H9 (cell line): ENCODE data around the gene ALDH1A2. TPM values are rescaled to one million over a fixed set of nuclear protein-coding genes. Genes with fewer than 3 reads are reported as not detected.

ENCODE experiments used
- DNase-seq: peaks from one replicate; pipeline ENCODE4 v3.0.0-alpha.2; 2017
- H2AFZ ChIP-seq: one replicate; pipeline ENCODE4 v1.6.1; 2013; ENCODE audit warnings: mild to moderate bottlenecking, low read length, control low read depth, moderate library complexity
- H2AK5ac ChIP-seq: 2 replicates; pipeline ENCODE4 v1.6.1; 2013; ENCODE audit warnings: low read length, control low read depth, mixed read lengths; ENCODE audit not compliant: insufficient read length
- H2BK120ac ChIP-seq: one replicate; pipeline ENCODE4 v1.6.1; 2013; ENCODE audit warnings: low read depth, mild to moderate bottlenecking, low read length, control low read depth, inconsistent platforms; ENCODE audit not compliant: poor library complexity, severe bottlenecking
- H2BK12ac ChIP-seq: 2 replicates; pipeline ENCODE4 v1.6.1; 2013; ENCODE audit warnings: low read length, control low read depth, mixed read lengths, low read depth; ENCODE audit not compliant: insufficient read length
- H2BK15ac ChIP-seq: 2 replicates; pipeline ENCODE4 v1.6.1; 2013; ENCODE audit warnings: low read depth, low read length, control low read depth
- H2BK20ac ChIP-seq: one replicate; pipeline ENCODE4 v1.6.1; 2013; ENCODE audit warnings: low read depth, mild to moderate bottlenecking, low read length, control low read depth, inconsistent platforms; ENCODE audit not compliant: poor library complexity, severe bottlenecking
- H2BK5ac ChIP-seq: 2 replicates; pipeline ENCODE4 v1.6.1; 2013; ENCODE audit warnings: low read length, control low read depth, mixed read lengths; ENCODE audit not compliant: insufficient read length
- H3K14ac ChIP-seq: 2 replicates; pipeline ENCODE4 v1.6.1; 2013; ENCODE audit warnings: low read length, control low read depth; ENCODE audit not compliant: insufficient read depth
- H3K18ac ChIP-seq: 2 replicates; pipeline ENCODE4 v1.6.1; 2013; ENCODE audit warnings: low read depth, mild to moderate bottlenecking, mixed read lengths, low read length, control low read depth; ENCODE audit not compliant: insufficient read length
- H3K23ac ChIP-seq: 2 replicates; pipeline ENCODE4 v1.6.1; 2013; ENCODE audit warnings: low read length, control low read depth, mixed read lengths, low read depth; ENCODE audit not compliant: insufficient read length
- H3K23me2 ChIP-seq: 2 replicates; pipeline ENCODE4 v1.6.1; 2013; ENCODE audit warnings: low read depth, mild to moderate bottlenecking, mixed read lengths, low read length, control low read depth; ENCODE audit not compliant: insufficient read length, poor library complexity, severe bottlenecking
- H3K27ac ChIP-seq: 2 replicates; pipeline ENCODE4 v1.5.1; 2013; ENCODE audit warnings: low read length, control low read depth, mixed read lengths, low read depth; ENCODE audit not compliant: insufficient read length
- H3K27me3 ChIP-seq: 2 replicates; pipeline ENCODE4 v1.6.1; 2013; ENCODE audit warnings: low read length, control low read depth, inconsistent platforms; ENCODE audit not compliant: insufficient read depth
- H3K4ac ChIP-seq: 2 replicates; pipeline ENCODE4 v1.6.1; 2013; ENCODE audit warnings: low read depth, mild to moderate bottlenecking, control low read depth, inconsistent platforms, low read length, moderate library complexity
- H3K4me1 ChIP-seq: 2 replicates; pipeline ENCODE4 v1.6.1; 2013; ENCODE audit warnings: low read length, control low read depth, inconsistent platforms; ENCODE audit not compliant: insufficient read depth
- H3K4me2 ChIP-seq: 2 replicates; pipeline ENCODE4 v1.6.1; 2013; ENCODE audit warnings: low read length, control low read depth, mixed read lengths; ENCODE audit not compliant: insufficient read length, insufficient read depth
- H3K56ac ChIP-seq: 2 replicates; pipeline ENCODE4 v1.6.1; 2013; ENCODE audit warnings: low read depth, mild to moderate bottlenecking, mixed read lengths, low read length, control low read depth; ENCODE audit not compliant: insufficient read length
- H3K79me1 ChIP-seq: 2 replicates; pipeline ENCODE4 v1.6.1; 2013; ENCODE audit warnings: low read depth, mild to moderate bottlenecking, moderate library complexity, low read length, control low read depth, inconsistent platforms; ENCODE audit not compliant: insufficient read depth, poor library complexity, severe bottlenecking
- H3K79me2 ChIP-seq: 2 replicates; pipeline ENCODE4 v1.6.1; 2013; ENCODE audit warnings: low read length, control low read depth, inconsistent platforms; ENCODE audit not compliant: insufficient read depth
- H3K9ac ChIP-seq: 2 replicates; pipeline ENCODE4 v1.6.1; 2013; ENCODE audit warnings: low read length, control low read depth, mixed read lengths; ENCODE audit not compliant: insufficient read length; ENCODE audit errors: extremely low read depth
- H3K9me3 ChIP-seq: one replicate; pipeline ENCODE4 v1.6.1; 2013; ENCODE audit warnings: low read depth, low read length, inconsistent platforms; ENCODE audit not compliant: control insufficient read depth
- H3T11ph ChIP-seq: one replicate; pipeline ENCODE4 v1.6.1; 2013; ENCODE audit warnings: mild to moderate bottlenecking, low read length, control low read depth, inconsistent platforms
- H4K20me1 ChIP-seq: one replicate; pipeline ENCODE4 v1.6.1; 2013; ENCODE audit not compliant: control insufficient read depth, insufficient read length, insufficient read depth
- H4K5ac ChIP-seq: 2 replicates; pipeline ENCODE4 v1.6.1; 2013; ENCODE audit warnings: low read depth, mild to moderate bottlenecking, mixed read lengths, low read length, control low read depth; ENCODE audit not compliant: insufficient read length
- H4K8ac ChIP-seq: replicated peaks from 2 replicates; pipeline ENCODE4 v1.6.1; 2013; ENCODE audit warnings: low read length, control low read depth, mixed read lengths, low read depth; ENCODE audit not compliant: insufficient read length
- H4K91ac ChIP-seq: 2 replicates; pipeline ENCODE4 v1.6.1; 2013; ENCODE audit warnings: low read depth, mild to moderate bottlenecking, moderate library complexity, mixed read lengths, low read length, control low read depth; ENCODE audit not compliant: insufficient read length
- H3K27ac Mint-ChIP-seq, 3 experiments: 2 replicates in 2 of 3; 3 replicates in 1 of 3; pipeline ENCODE4 v1.8.0; 2020 to 2021; ENCODE audit warnings: mixed read lengths in 3 of 3, mild to moderate bottlenecking in 1 of 3, moderate library complexity in 1 of 3
- H3K27me3 Mint-ChIP-seq: 2 replicates; pipeline ENCODE4 v1.8.0; 2021; ENCODE audit warnings: low read depth, mild to moderate bottlenecking, moderate library complexity, mixed read lengths
- H3K36me3 Mint-ChIP-seq, 3 experiments: 2 replicates in 2 of 3; 3 replicates in 1 of 3; pipeline ENCODE4 v1.8.0; 2020 to 2021; ENCODE audit warnings: low read depth in 3 of 3, mixed read lengths in 3 of 3; ENCODE audit not compliant: insufficient read depth in 1 of 3
- H3K4me1 Mint-ChIP-seq, 2 experiments: 2 replicates each; pipeline ENCODE4 v1.8.0; 2020; ENCODE audit warnings: mixed read lengths in 2 of 2
- H3K4me3 Mint-ChIP-seq, 2 experiments: 2 replicates in 1 of 2; 3 replicates in 1 of 2; pipeline ENCODE4 v1.8.0; 2020 to 2021; ENCODE audit warnings: mild to moderate bottlenecking in 2 of 2, mixed read lengths in 2 of 2, moderate library complexity in 1 of 2
- H3K9me3 Mint-ChIP-seq, 2 experiments: 2 replicates in 1 of 2; 3 replicates in 1 of 2; pipeline ENCODE4 v1.8.0; 2020; ENCODE audit warnings: mild to moderate bottlenecking in 2 of 2, mixed read lengths in 2 of 2, moderate library complexity in 1 of 2
- CTCF ChIP-seq: fragments of 200-600 bp; sonication (generic); conservative IDR thresholded peaks from 3 replicates; pipeline ENCODE4 v1.8.0; 2021; ENCODE audit warnings: antibody characterized with exemption, mild to moderate bottlenecking
- WGBS: extraction: QIAGEN DNeasy Blood & Tissue Kit; methylation state at CpG from one replicate; pipeline ENCODE4 v1.1.7; 2013; ENCODE audit warnings: missing lambda C conversion rate, low lambda C conversion rate, mixed read lengths; ENCODE audit not compliant: insufficient read length; ENCODE audit errors: extremely low coverage; 5-methylcytosine and 5-hydroxymethylcytosine counted together
- total RNA-seq: library from RNA; stranded (reverse); gene quantifications from 2 replicates; pipeline ENCODE4 v1.2.1, GENCODE V29; 2021

The ALDH1A2 gene
- total RNA-seq, 1 experiment from 2014 or later = 0.72 TPM

GRCh38 chr15:57943171-57943570 lies 122.3 kb downstream of the ALDH1A2 start:
- Histone ChIP-seq H3K23ac (no peak overlapping the region), H4K91ac (no peak overlapping the region), H2BK20ac (no peak overlapping the region), H4K20me1 (no peaks in the 10 kb centered on the region), H2AFZ (no peak overlapping the region), H3K18ac (no peak overlapping the region), H2BK120ac (no peak overlapping the region), H2BK12ac (no peak overlapping the region), H3K56ac (no peak overlapping the region), H2BK5ac (no peak overlapping the region), H2AK5ac (no peak overlapping the region), H3K4me1 (no peaks in the 10 kb centered on the region), H3K23me2 (no peaks in the 10 kb centered on the region), H2BK15ac (no peak overlapping the region), H4K8ac (no peak overlapping the region), H4K5ac (no peak overlapping the region), H3K4ac (no peak overlapping the region), H3K27ac (no peak overlapping the region), H3K79me1 (no peaks in the 10 kb centered on the region), H3K14ac (no peak overlapping the region), H3K9ac (no peak overlapping the region), H3K4me2 (no peak overlapping the region), H3T11ph (no peak overlapping the region), H3K9me3 (no peaks in the 10 kb centered on the region), H3K79me2 (no peaks in the 10 kb centered on the region), H3K27me3 (no peaks in the 10 kb centered on the region)
- Mint-ChIP-seq H3K4me1 (peaks cover 0 to 3% of the 10 kb centered on the region in 2 experiments; a peak in 2 of 4 replicates), H3K9me3 (no peaks in the 10 kb centered on the region; a peak in 1 of 5 replicates), H3K27ac (no peak overlapping the region; a peak in 1 of 7 replicates), H3K4me3 (no peak overlapping the region), H3K27me3 (no peaks in the 10 kb centered on the region), H3K36me3 (no peaks in the 10 kb centered on the region)
- no peak for DNase-seq
- no peak for TF ChIP-seq CTCF
- WGBS = no CpG with 5 or more reads among the region's 5 CpGs
